Renal cortex interstitium (tissue), 11 donors: ENCODE measurements around the gene TGFB1I1. TPM values are rescaled to one million over a fixed set of nuclear protein-coding genes. Genes with fewer than 3 reads are reported as not detected.
"Not testable (repeated sequence)": the region's sequence is repeated elsewhere in the genome, so short reads cannot be mapped to it uniquely, and the experiment has no call there.

Experiments used
- DNase-seq, 11 donors: peaks; one replicate each; pipeline ENCODE4 v3.0.0-alpha.2; 2013; ENCODE audit warnings: low read depth in 9 of 11, low spot score in 4 of 11; ENCODE audit errors: extremely low read depth in 1 of 11
- polyA plus RNA-seq, 3 donors: library from polyadenylated mRNA; unstranded; fragments of 120-200 nt; gene quantifications; one replicate each; pipeline ENCODE4 v1.2.1, GENCODE V29; 2013; ENCODE audit not compliant: insufficient read length in 3 of 3

TGFB1I1 gene
- polyA plus RNA-seq, 3 donors: 42.1 to 51.3 (median 45.6) TPM

DNA sequence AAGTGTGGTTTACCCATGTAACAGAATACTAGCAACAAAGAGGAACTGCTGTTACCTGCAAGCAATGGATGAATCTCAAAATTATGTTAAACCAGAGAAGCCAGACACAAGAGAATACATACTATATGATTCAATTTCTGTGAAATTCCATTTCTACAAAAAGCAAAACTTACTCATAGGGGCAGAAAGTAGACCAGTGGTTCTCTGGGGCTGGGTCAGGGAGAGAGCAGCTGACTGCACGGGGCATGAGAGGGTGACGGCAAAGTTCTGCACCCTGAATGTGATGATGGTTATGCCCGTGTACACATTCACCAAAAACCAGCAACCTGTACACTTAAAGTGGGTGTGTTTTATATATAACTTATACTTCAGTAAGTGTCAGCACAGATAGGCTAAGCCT lies 32.4 kb upstream of the TGFB1I1 start:
- DNase-seq: no peak

GRCh38 chr16:31440516-31441184 lies 31.3 kb upstream of the TGFB1I1 start:
- DNase-seq: no peak

DNA sequence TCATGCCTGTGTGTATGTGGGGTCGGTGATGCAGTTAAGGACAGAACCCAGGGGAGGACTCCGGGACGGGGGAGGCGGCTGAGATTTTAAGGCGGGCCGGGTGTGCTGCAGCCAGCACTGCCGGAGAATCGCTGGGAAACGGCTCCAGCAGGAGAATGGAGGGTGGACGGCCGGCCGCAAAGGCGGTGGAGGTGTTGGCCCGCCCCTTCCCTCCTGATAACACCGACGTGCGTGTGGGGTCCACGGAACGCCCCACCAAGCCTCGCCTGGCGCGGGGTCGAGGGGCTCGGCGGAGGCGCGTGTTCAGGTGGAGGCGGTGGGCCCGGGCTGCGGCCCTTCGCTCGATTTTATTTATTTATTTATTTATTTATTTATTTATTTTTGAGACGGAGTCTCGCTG lies 30.0 kb upstream of the TGFB1I1 start:
- no peak for DNase-seq

- not testable (repeated sequence) for DNase-seq
These were observed 26.0 kb upstream of the TGFB1I1 start for GRCh38 chr16:31445931-31446330.

GRCh38 chr16:31451201-31451600 lies 20.8 kb upstream of the TGFB1I1 start:
- DNase-seq: no peak

GRCh38 chr16:31451681-31452351 lies 20.1 kb upstream of the TGFB1I1 start:
- peak in 2 of 11 donors; percentile 64 to 68 for DNase-seq

GRCh38 chr16:31452631-31453106 lies 19.3 kb upstream of the TGFB1I1 start:
- no peak for DNase-seq

DNA sequence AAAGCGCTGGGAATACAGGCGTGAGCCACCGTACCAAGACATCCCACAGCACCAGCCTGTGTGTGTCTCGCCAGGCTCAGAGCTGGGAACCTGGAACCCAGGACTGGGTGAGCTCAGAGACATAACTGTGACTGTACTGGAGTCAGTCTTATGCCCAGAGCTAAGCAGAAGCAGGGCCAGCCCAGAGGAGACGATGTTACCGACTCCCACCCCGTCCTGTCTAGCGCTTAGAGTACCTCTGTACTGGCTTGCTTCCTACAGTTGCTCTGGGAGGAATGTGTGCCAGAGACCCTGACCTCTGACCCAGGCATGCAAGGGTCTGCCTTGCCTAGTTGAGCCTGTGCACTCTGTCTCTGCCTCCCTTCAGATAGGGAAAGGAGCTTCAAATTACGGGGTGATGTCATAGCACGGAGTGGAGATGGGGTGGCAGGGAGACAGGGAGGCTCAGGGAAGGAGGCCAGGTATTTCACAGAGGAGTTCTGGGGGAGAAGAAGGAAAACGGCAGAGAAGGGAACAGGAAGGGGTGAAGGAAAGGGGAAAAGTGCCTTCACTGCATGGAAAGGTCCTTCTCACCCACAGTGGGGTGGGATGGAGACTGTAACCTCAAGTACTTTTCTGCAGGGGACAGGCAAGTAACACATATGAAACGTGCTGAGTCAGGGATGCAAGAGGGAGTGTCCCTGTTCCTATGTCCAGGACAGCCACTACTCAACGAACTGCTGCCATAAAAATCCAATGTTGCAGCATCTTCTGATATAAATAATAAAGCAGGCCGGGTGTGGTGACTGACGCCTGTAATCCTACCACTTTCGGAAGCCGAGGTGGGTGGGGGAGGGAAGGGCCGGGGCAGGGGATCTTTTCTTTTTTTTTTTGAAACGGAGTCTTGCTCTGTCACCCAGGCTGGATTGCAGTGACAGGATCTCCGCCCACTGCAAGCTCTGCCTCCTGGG lies 18.4 kb upstream of the TGFB1I1 start:
- no peak for DNase-seq

DNA sequence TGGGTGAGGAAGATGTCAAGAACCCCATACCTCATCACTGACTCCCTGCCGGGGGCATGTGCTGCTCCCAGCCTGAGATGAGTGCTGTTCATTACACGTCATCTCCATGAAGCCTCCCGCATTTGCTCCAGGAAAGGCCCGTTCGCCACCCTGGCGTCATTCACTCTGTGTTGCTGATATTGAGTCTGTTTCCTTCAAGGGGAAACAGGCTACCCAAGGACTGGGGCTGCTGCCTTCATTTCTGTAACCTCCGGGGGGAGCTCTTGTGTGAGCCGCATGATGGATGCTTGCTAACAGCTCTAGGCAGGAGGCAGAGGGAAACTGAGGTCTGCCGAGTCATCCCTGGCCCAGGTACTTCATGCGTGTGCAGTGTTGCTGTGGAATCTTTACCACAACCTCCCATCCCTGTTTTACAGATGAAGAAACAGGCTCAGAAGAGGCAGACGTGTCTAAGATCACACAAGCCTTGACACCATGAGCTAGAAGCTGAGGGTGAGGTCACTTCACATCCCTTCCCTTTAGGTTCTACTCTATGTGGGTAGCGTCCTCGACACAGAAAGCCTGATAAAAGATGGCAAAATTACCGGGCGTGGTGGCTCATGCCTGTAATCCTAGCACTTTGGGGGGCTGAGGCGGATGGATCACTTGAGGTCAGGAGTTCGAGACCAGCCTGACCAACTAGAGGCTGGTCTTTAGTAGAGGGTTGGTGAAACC lies 16.2 kb upstream of the TGFB1I1 start:
- DNase-seq: no peak

GRCh38 chr16:31456988-31457360 lies 15.0 kb upstream of the TGFB1I1 start:
- DNase-seq: no peak

GRCh38 chr16:31458073-31458843 lies 13.7 kb upstream of the TGFB1I1 start:
- DNase-seq: peak in 1 of 11 donors; percentile 33

- DNase-seq: peak; percentile 93 to 97 (median 96)
These were observed 12.9 kb upstream of the TGFB1I1 start, which contains the start of gene ARMC5 for GRCh38 chr16:31458844-31459686. TSS of gene ARMC5 (plus strand) at chr16:31459501. CDS start at chr16:31459525, 24 bp downstream.

DNA sequence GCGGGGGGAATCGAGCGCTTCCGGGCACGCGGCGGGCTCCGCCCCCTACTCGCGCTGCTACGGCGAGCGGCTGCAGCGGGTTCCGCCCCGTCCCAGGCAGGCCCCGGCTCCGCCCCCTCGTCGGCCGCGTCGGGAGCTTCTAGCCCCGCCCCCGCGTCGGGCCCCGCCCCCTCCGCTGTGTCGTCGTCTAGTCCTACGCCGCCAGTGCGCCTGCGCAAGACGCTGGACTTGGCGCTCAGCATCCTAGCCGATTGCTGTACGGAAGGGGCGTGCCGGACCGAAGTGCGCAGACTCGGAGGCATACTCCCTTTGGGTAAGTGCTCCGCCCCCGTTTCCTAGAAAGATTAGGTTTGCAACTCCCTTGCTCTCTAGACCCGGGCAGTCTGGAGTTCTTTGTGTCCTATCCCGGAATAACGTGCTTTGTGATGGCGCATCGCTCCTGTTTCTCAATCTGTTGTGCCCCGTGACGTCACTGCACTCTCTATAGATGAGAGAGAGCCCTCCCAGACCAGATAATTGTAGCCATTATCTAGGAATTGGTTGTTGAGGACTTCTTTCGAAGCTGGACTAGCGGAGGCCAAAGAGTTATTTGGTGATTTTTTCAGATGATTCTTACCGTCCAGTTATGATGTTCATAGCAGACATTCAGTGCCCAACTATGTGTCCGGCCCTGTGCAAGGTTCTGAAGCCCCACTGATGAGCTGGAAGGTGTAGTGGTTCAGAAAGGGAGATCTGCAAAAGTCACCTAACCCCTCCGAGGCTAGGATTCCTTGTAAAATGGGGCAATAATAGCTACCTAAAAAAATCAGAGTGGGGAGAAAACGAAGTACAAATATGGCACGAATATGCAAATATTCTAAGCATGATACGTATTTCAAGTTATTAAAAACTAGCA lies 12.0 kb upstream of the TGFB1I1 start:
- DNase-seq: peak; percentile 97 to 100 (median 99)

DNA sequence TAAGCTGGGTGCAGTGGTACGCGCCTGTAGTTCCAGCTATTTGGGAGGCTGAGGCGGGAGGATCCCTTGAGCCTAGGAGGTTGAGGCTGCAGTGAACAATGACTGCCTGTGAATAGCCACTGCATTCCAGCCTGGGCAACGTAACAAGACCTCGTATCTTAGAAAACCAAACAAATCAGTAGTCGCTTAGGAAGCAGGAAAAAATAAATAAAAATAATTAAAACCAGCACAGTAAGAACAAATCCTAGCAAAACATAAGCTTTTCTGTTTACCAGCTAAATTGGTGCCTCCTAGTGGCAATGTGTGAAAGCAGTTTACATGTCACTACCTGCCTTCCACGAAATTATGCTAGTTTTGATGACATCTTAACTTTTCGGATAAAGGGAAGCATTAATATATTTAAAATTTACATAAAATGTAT lies 11.4 kb upstream of the TGFB1I1 start:
- no peak for DNase-seq

- DNase-seq: no peak
These were observed 10.6 kb upstream of the TGFB1I1 start for GRCh38 chr16:31461201-31461920.
